Neural cell (in vitro differentiated cells): ENCODE measurements around the gene FCAMR. TPM values are rescaled to one million over a fixed set of nuclear protein-coding genes. Genes with fewer than 3 reads are reported as not detected.

Source experiments
- H2AFZ ChIP-seq: fragments of 200-600, 300-800 bp; sonication (generic), shearing (Covaris generic); 2 replicates; pipeline ENCODE4 v1.6.0; 2014; ENCODE audit warnings: low read depth, mild to moderate bottlenecking, antibody characterized with exemption, low read length, moderate library complexity
- H3F3A ChIP-seq: fragments of 200-600 bp; shearing (Covaris generic); 2 replicates; pipeline ENCODE4 v1.6.1; 2016; ENCODE audit warnings: mild to moderate bottlenecking, moderate library complexity, mixed read lengths, antibody characterized with exemption, low read length; ENCODE audit not compliant: insufficient read depth, poor library complexity, severe bottlenecking
- H3K27ac ChIP-seq: fragments of 200-600, 300-800 bp; sonication (generic), shearing (Covaris generic); 2 replicates; pipeline ENCODE4 v1.5.1; 2014; ENCODE audit warnings: mild to moderate bottlenecking, low read length, moderate library complexity
- H3K27me3 ChIP-seq: fragments of 300-800, 200-600 bp; sonication (generic), shearing (Covaris generic); 2 replicates; pipeline ENCODE4 v1.6.0; 2014; ENCODE audit warnings: mild to moderate bottlenecking, low read depth, low read length, moderate library complexity; ENCODE audit not compliant: insufficient read depth
- H3K36me3 ChIP-seq: fragments of 300-800, 200-600 bp; sonication (generic), shearing (Covaris generic); 2 replicates; pipeline ENCODE4 v1.5.1; 2014; ENCODE audit warnings: mild to moderate bottlenecking, antibody characterized with exemption, low read length, moderate library complexity; ENCODE audit not compliant: insufficient read depth
- H3K4me2 ChIP-seq: fragments of 300-800, 200-600 bp; sonication (generic), shearing (Covaris generic); 2 replicates; pipeline ENCODE4 v1.6.0; 2014; ENCODE audit warnings: mild to moderate bottlenecking, low read length
- H3K4me3 ChIP-seq: fragments of 300-800, 200-600 bp; sonication (generic), shearing (Covaris generic); 2 replicates; pipeline ENCODE4 v1.5.1; 2014; ENCODE audit warnings: mild to moderate bottlenecking, low read length, moderate library complexity
- H3K79me2 ChIP-seq: fragments of 200-600 bp; shearing (Covaris generic); replicated peaks from 2 replicates; pipeline ENCODE4 v1.6.0; 2014; ENCODE audit warnings: mild to moderate bottlenecking, low read length, moderate library complexity; ENCODE audit not compliant: insufficient read depth
- H3K9ac ChIP-seq: fragments of 300-800, 200-600 bp; sonication (generic), shearing (Covaris generic); 2 replicates; pipeline ENCODE4 v1.6.1; 2016; ENCODE audit warnings: mild to moderate bottlenecking, low read length, mixed read lengths
- H3K9me2 ChIP-seq: fragments of 200-600 bp; shearing (Covaris generic); 2 replicates; pipeline ENCODE4 v1.6.1; 2016; ENCODE audit warnings: mild to moderate bottlenecking, low read length, mixed read lengths; ENCODE audit not compliant: insufficient read depth
- H3K9me3 ChIP-seq: fragments of 200-600, 300-800 bp; sonication (generic), shearing (Covaris generic); 2 replicates; pipeline ENCODE4 v1.6.1; 2016; ENCODE audit warnings: mild to moderate bottlenecking, mixed run types, low read length, moderate library complexity, mixed read lengths
- H4K20me1 ChIP-seq: fragments of 200-600 bp; shearing (Covaris generic); 2 replicates; pipeline ENCODE4 v1.6.1; 2016; ENCODE audit warnings: mild to moderate bottlenecking, mixed run types; ENCODE audit not compliant: insufficient read depth
- CTCF ChIP-seq: fragments of 450-650 bp; IDR thresholded peaks from 2 replicates; pipeline ENCODE4 v1.5.1; 2014; ENCODE audit warnings: antibody characterized with exemption, mild to moderate bottlenecking, moderate library complexity; ENCODE audit not compliant: poor library complexity, severe bottlenecking
- EP300 ChIP-seq: fragments of 450-650 bp; conservative IDR thresholded peaks from 2 replicates; pipeline ENCODE4 v1.6.1; 2014; ENCODE audit warnings: antibody characterized with exemption, mild to moderate bottlenecking, moderate library complexity; ENCODE audit not compliant: poor library complexity, severe bottlenecking
- EZH2 ChIP-seq: fragments of 200-600, 300-800 bp; shearing (Covaris generic), sonication (generic); IDR thresholded peaks from 2 replicates; pipeline ENCODE4 v1.6.1; 2014; ENCODE audit warnings: antibody characterized with exemption, low read length, borderline replicate concordance, mild to moderate bottlenecking; ENCODE audit not compliant: insufficient read depth, poor library complexity, severe bottlenecking
- MXI1 ChIP-seq: fragments of 450-650 bp; conservative IDR thresholded peaks from 2 replicates; pipeline ENCODE4 v1.6.1; 2014; ENCODE audit warnings: antibody characterized with exemption, mild to moderate bottlenecking; ENCODE audit not compliant: poor library complexity, severe bottlenecking
- POLR2AphosphoS5 ChIP-seq: IDR thresholded peaks from 2 replicates; pipeline ENCODE4 v1.6.1; 2012
- RAD21 ChIP-seq: fragments of 450-650 bp; conservative IDR thresholded peaks from 2 replicates; pipeline ENCODE4 v1.6.1; 2014; ENCODE audit warnings: antibody characterized with exemption, mild to moderate bottlenecking, moderate library complexity
- SMC3 ChIP-seq: fragments of 450-650 bp; conservative IDR thresholded peaks from 2 replicates; pipeline ENCODE4 v1.6.1; 2014; ENCODE audit warnings: antibody characterized with exemption, mild to moderate bottlenecking, moderate library complexity; ENCODE audit not compliant: poor library complexity
- TAF1 ChIP-seq: IDR thresholded peaks from 2 replicates; pipeline ENCODE4 v1.6.1; 2012; ENCODE audit warnings: low read depth
- polyA plus RNA-seq: library from polyadenylated mRNA; depleted of rRNA; stranded (reverse); fragments of >200 nt; gene quantifications from 2 replicates; pipeline ENCODE4 v1.2.3, GENCODE V29; 2014
- TF ChIP-seq, protein P1 (sequence below): IDR thresholded peaks from 2 replicates; pipeline ENCODE4 v1.6.1; 2012; ENCODE audit warnings: borderline replicate concordance

The FCAMR gene
- polyA plus RNA-seq, 1 donor from 2014 or later: not detected

DNA sequence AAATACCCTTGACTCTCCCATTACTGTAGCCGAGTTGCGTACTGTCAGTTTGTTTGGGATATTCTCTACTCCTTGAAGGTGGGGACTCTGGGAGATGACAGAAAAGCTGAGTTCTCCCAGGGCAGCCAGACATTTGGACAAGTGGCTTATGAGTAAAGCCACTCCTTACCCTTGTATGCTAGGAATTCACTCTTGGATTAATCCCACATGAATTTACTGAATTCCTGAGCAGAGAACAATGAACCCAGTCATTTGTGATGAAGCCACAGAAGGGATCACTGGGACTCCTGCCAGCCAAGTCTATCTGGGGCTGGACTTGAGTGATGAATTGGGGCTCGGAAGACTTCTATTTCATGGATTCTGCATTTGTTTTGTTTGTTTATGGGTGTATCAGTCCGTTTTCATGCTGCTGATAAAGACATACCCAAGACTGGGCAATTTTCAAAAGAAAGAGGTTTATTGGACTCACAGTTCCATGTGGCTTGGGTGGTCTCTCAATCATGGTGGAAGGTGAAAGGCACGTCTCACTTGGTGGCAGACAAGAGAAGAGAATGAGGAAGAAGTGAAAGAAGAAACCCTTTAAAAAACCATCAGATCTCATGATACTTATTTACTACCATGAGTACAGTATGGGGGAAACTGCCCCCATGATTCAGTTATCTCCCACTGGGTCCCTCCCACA, 37.2 kb upstream of the FCAMR start:
- no peaks in the 10 kb centered on the region for H4K20me1 ChIP-seq
- TF ChIP-seq EP300 (no peak), TAF1 (no peak), RAD21 (no peak)
- TF ChIP-seq, protein P1, sequence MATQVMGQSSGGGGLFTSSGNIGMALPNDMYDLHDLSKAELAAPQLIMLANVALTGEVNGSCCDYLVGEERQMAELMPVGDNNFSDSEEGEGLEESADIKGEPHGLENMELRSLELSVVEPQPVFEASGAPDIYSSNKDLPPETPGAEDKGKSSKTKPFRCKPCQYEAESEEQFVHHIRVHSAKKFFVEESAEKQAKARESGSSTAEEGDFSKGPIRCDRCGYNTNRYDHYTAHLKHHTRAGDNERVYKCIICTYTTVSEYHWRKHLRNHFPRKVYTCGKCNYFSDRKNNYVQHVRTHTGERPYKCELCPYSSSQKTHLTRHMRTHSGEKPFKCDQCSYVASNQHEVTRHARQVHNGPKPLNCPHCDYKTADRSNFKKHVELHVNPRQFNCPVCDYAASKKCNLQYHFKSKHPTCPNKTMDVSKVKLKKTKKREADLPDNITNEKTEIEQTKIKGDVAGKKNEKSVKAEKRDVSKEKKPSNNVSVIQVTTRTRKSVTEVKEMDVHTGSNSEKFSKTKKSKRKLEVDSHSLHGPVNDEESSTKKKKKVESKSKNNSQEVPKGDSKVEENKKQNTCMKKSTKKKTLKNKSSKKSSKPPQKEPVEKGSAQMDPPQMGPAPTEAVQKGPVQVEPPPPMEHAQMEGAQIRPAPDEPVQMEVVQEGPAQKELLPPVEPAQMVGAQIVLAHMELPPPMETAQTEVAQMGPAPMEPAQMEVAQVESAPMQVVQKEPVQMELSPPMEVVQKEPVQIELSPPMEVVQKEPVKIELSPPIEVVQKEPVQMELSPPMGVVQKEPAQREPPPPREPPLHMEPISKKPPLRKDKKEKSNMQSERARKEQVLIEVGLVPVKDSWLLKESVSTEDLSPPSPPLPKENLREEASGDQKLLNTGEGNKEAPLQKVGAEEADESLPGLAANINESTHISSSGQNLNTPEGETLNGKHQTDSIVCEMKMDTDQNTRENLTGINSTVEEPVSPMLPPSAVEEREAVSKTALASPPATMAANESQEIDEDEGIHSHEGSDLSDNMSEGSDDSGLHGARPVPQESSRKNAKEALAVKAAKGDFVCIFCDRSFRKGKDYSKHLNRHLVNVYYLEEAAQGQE: no peak
- no peaks in the 10 kb centered on the region for H3K9me3 ChIP-seq
- H3K9me2 ChIP-seq: no peaks in the 10 kb centered on the region
- H3K4me3 ChIP-seq: no peak overlapping the region
- no peaks in the 10 kb centered on the region for H3K79me2 ChIP-seq
- H3K27ac ChIP-seq: no peak overlapping the region
- H3K4me2 ChIP-seq: no peak overlapping the region
- H3K27me3 ChIP-seq: no peaks in the 10 kb centered on the region
- no peak overlapping the region for H2AFZ ChIP-seq
- no peak overlapping the region for H3K9ac ChIP-seq
- H3K36me3 ChIP-seq: no peaks in the 10 kb centered on the region
- no peaks in the 10 kb centered on the region for H3F3A ChIP-seq

DNA sequence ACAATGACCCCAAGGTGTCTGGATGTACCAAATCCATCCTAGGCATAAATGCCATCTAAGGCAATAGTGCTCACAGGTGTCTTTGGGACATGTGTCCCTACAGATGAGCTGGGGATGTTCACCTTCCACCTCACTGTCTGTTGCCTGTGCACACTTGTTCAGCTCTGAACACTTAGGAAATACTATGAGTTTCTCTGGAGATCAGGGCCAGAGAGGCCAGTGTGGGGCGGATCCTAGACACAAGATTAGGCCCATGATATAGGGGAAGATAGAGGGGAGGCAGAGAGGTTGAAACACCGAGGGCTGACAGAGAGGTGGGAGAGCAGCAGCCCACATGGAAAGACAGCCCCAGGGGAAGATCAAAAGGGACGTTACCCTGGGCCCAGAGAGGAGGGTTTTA, 36.7 kb upstream of the FCAMR start:
- Histone ChIP-seq H3K27ac (no peak overlapping the region), H3K4me2 (no peak overlapping the region), H3K27me3 (no peaks in the 10 kb centered on the region), H2AFZ (no peak overlapping the region), H4K20me1 (no peaks in the 10 kb centered on the region), H3K36me3 (no peaks in the 10 kb centered on the region), H3K4me3 (no peak overlapping the region), H3F3A (no peaks in the 10 kb centered on the region), H3K9ac (no peak overlapping the region), H3K9me3 (no peaks in the 10 kb centered on the region), H3K9me2 (no peaks in the 10 kb centered on the region), H3K79me2 (no peaks in the 10 kb centered on the region)
- no peak for TF ChIP-seq RAD21

- Histone ChIP-seq H3K27me3 (no peaks in the 10 kb centered on the region), H3K9ac (no peak overlapping the region), H2AFZ (no peak overlapping the region), H3K4me3 (no peak overlapping the region), H4K20me1 (no peaks in the 10 kb centered on the region), H3K79me2 (no peaks in the 10 kb centered on the region), H3K9me2 (no peaks in the 10 kb centered on the region), H3F3A (no peaks in the 10 kb centered on the region), H3K27ac (no peak overlapping the region), H3K9me3 (no peaks in the 10 kb centered on the region), H3K36me3 (no peaks in the 10 kb centered on the region), H3K4me2 (no peak overlapping the region)
- no peak for TF ChIP-seq EZH2
- TF ChIP-seq POLR2AphosphoS5: no peak
- TF ChIP-seq MXI1: no peak
- no peak for TF ChIP-seq SMC3
- TF ChIP-seq RAD21: no peak
- TF ChIP-seq EP300: no peak
- TF ChIP-seq, protein P1: no peak
- TF ChIP-seq CTCF: no peak
- no peak for TF ChIP-seq TAF1
Observed at GRCh38 chr1:207006083-207006482, 35.8 kb upstream of the FCAMR start.
